CD1c-positive myeloid dendritic cell (primary cell): ENCODE measurements around the gene OR6X1.
"Not testable (repeated sequence)": the region's sequence is repeated elsewhere in the genome, so short reads cannot be mapped to it uniquely, and the experiment has no call there.

Experiments
- DNase-seq: peaks from one replicate; pipeline ENCODE4 v3.0.0-alpha.2; 2016; ENCODE audit errors: extremely low spot score

The OR6X1 gene

GRCh38 chr11:123753110-123753509 is 1.2 kb downstream of the OR6X1 start:
- DNase-seq: no peak

DNA sequence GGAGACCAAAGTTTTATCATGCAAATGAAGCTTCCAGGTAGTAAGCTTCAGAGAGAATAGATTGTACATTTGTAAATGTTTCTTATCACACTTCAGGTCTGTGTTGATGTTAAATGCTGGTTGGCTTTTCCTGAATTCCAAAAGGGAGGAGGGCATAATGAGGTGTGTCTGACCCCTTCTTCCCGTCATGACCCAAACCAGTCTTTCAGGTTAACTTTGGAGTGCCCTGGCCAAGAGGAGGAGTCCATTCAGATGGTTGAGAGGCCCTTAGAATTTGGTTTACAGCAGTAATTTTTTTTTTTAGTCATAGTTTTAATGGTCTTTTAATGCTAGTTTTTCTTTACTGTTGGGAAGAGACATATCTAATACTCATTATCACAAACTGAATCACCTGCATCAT is 2.5 kb downstream of the OR6X1 start:
- no peak for DNase-seq

DNA sequence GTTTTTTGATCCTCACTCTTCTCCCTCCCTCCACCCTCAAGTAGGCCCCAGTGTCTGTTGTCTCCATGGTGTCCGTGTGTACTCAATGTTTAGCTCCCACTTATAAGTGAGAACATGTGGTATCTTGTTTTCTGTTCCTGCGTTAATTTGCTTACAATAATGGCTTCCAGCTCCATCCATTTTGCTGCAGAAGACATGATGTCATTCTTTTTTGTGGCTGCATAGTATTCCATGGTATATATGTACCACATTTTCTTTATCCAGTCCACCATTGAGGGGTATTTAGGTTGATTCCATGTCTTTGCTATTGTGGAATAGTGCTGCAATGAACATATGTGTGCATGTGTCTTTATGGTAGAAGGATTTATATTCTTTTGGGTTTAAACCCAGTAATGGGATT is 6.0 kb downstream of the OR6X1 start:
- not testable (repeated sequence) for DNase-seq

GRCh38 chr11:123745764-123746451 is 8.4 kb downstream of the OR6X1 start:
- no peak for DNase-seq

- no peak for DNase-seq
Observed at GRCh38 chr11:123742724-123743120, 11.6 kb downstream of the OR6X1 start.

- DNase-seq: no peak
Observed at GRCh38 chr11:123742031-123742723, 12.1 kb downstream of the OR6X1 start.

DNA sequence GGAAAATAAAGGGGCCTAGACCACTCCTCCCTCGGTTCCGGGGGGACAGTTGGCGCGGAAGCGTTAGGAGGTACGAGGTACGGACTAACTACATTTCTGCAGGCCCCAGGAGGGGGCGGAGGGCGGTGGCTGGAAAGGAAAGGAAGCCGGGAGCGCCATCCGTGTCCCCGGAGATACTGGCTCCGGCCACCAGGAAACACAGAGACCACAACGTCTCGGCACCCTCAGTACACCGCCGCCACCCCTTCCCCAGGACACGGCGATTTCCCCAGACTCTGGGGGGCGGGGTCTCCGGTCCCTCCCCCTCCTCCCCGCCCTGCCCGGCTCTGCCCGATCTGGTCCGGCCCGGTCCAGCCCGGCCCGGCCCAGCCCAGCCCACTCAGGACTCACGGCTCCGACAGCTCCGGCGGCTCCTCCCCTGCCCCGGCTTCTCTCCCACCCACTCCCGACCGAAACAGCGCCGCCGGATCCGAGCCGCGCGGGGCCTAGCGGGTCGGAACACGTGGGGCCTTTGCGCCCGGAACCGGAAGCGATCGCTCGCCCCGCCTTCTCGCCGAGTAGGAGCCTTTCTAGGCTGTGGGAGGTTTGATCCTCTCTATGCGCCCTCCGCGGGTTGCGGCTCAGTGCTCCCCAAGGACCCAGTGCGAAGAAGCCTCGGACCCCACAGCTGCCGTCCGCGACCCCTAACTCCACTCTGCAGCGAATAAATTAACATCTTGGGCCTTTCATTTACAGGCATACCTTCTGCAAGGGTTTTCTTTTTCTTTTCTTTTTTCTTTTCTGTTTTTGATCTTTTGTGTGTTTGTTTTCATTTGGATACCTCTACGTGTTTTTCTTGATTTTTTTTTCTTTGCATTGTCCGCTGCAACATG is 12.9 kb downstream of the OR6X1 start, which contains the start of gene ZNF202:
Gene ZNF202 (minus strand): TSS at position 502 of the 872 bp plus-strand sequence. CDS start 10,772 bp downstream, outside the sequence.
- DNase-seq: peak; percentile 95

DNA sequence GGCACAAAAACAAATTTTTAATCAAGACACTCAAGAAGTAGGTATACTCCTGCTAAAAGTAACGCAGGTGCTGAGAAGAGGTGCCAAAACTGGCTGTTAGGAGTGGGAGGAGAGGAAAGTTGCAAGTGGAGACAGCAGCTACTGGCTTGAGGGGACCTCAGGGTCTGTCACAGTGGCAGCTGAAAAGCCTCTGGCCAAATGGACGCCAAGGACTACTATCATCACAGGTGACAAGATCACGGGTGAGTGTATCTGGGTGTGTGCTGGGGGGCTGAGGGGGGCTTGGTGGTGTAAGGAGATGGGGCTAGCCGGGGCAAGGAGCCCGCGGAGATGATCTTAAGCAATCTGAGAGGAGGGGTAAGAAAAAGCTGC is 13.5 kb downstream of the OR6X1 start:
- no peak for DNase-seq

GRCh38 chr11:123738374-123738773 is 15.9 kb downstream of the OR6X1 start:
- DNase-seq: no peak

- no peak for DNase-seq
Observed at GRCh38 chr11:123736769-123737168, 17.5 kb downstream of the OR6X1 start.

- DNase-seq: no peak
Observed at GRCh38 chr11:123729602-123730001, 24.7 kb downstream of the OR6X1 start.

DNA sequence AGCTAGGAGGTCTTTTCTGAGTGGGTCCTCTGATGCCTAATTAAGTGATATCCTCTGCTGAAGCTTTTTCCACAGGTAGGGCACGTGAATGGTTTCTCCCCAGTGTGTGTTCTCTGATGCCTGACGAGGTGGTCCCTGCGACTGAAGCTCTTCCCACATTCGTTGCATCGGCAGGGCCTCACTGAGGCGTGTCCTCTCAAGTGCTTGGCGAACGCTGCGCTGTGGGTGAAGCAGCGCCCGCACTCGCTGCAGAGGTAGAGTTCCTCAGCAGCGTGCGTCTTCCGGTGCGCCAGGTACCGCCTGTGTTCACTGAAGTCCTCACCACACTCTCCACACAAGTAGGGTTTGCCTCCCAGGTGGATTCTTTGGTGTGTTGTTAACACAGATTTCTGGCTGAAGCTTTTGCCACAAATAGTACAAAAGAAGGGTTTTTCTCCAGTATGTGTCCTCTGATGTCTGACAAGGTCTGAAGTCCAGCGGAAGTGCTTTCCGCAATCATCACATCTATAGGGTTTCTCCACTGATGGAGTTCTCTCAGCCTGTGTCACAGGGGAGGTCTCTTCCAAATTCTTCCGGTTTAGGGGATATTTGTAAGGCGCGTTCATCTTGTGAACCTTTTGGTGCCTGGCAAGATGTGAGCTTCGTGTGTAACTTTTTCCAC is 28.2 kb downstream of the OR6X1 start:
- DNase-seq: no peak

GRCh38 chr11:123719452-123719851 is 34.9 kb downstream of the OR6X1 start:
- DNase-seq: no peak

DNA sequence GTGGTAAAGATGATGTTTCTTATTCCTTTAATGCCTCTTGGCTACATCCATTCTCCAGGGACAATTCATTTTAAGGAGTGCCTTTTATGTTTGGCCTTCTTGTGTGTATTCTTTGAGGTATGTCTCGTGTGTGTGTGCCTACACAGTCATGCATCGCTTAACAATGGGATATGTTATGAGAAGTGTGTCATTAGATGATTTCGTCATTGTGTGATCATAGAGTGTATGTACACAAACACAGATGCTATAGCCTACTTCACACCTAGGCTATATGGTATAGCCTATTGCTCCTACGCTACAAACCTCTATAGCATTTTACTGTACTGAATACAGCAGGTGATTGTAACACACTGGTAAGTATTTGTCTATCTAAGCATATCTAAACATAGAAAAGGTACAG is 35.8 kb downstream of the OR6X1 start:
- no peak for DNase-seq

DNA sequence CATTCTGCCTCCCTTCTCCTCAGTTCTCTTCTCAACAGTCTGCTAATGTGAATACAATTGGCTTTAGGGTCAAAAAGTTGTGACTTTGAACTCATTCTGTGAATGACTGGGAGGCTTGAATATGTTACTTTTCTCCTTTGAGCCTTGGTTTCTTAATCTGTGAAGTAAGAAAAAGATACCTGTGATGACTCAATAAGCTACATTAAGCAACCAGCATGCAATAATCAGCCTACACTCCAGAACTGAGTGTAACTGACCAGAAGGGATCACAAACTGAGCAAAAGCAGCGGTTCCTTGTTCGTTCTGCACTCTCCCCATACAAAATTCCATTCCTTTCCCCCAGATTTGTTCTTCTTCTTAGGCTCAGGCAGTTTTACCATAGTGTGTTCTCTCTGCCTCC is 36.3 kb downstream of the OR6X1 start:
- no peak for DNase-seq

GRCh38 chr11:123712627-123713026 is 41.7 kb downstream of the OR6X1 start:
- DNase-seq: not testable (repeated sequence)

DNA sequence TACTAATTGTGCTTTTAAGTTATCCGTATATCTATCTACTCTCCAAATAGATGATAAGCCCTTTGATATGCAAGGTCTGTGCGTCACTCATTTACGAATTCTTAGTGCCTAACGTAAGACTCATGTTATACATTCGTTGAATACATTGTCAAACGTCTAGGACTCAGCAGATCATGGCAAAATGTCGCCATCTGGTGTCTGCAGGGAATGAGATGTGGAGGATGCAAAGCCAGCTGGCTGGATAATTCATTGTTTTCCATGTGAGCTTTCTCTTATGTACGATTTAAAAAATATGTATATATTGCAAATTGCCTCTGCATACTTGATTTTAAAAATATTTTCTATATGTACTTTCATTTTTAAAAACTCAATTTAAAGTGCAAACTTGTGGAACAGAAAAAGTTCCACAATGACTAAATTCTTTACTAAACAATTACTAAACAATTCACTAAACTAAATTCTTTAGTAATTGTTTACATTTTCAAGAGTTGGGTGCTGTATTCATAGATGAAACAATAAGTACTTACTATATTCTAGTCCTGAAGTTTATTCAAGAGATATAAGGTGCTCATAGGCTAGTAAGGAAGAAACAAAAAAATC is 46.6 kb downstream of the OR6X1 start:
- DNase-seq: peak; percentile 54

GRCh38 chr11:123707206-123707605 is 47.1 kb downstream of the OR6X1 start:
- DNase-seq: no peak

- no peak for DNase-seq
Observed at GRCh38 chr11:123704341-123704740, 50.0 kb downstream of the OR6X1 start.
